22Rv1 (cell line): Measurements from ENCODE around the gene GNMT.

Source experiments
- CTCF ChIP-seq: fragments of 450-650 bp; IDR thresholded peaks from 2 replicates; pipeline ENCODE4 v1.5.1; 2017; ENCODE audit warnings: mild to moderate bottlenecking
- ZFX ChIP-seq: fragments of 450-650 bp; IDR thresholded peaks from 2 replicates; pipeline ENCODE4 v1.6.1; 2017; ENCODE audit warnings: antibody characterized with exemption, borderline replicate concordance

GRCh38 chr6:42915732-42916131 lies 44.8 kb upstream of the GNMT start, which contains the start of gene PTCRA:
- TF ChIP-seq CTCF (no peak), ZFX (no peak)
